GM12875 (cell line): Measurements from ENCODE around the gene GMPR2.

Source experiments
- H3K4me3 ChIP-seq: one replicate; pipeline ENCODE4 v1.5.1; 2011; ENCODE audit warnings: low read depth, low read length, control low read depth
- TF ChIP-seq, protein P1 (sequence below): IDR thresholded peaks from 2 replicates; pipeline ENCODE4 v1.5.1; 2011; ENCODE audit warnings: low read depth, mild to moderate bottlenecking, control low read depth, inconsistent platforms, low read length, moderate library complexity, borderline replicate concordance; ENCODE audit not compliant: insufficient read depth

Gene GMPR2

DNA sequence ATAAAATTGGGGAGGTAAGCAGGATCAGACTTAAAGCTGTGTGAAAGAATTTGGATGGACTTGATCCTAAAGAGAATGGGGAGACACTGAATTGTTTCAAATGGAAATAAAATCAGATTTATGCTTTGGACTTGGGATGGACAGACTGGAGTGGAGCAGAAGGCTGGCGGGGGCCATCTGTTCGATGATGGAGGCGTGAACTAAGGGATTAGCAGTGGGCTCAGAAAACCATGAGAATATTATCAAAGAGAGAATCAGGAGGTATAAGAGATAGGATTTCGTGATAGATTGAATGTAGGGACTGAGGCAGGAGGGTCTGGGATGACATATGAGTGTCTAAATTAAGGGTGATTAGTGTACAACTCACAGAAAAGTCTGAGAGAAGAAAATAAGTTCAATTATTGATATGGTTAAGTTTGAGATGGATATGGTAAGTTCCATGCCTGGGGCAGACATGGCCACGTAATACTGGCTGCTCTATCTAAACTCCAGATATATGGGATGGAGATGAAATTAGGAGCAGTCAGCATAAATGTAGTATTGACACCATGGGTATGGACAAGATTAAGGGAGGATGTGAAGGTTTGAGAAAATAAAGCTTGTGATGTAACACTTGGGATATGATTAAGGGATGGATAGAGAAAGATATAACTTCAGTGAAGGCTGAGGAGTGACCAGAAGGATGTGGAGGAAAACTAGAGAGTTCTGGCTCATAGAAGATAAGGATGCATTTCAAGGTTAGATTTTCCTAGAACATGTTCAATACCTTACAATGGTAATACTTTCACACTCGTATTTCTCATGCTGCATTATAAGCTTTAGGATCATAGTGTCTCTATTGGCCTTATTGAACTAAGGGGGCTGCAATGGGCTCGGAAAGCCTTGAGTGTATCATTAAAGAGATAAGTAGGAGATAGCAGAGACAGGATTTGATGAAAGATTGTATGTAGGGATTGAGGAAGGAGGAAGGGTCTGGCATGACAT lies 28.3 kb upstream of the GMPR2 start:
- TF ChIP-seq, protein P1, sequence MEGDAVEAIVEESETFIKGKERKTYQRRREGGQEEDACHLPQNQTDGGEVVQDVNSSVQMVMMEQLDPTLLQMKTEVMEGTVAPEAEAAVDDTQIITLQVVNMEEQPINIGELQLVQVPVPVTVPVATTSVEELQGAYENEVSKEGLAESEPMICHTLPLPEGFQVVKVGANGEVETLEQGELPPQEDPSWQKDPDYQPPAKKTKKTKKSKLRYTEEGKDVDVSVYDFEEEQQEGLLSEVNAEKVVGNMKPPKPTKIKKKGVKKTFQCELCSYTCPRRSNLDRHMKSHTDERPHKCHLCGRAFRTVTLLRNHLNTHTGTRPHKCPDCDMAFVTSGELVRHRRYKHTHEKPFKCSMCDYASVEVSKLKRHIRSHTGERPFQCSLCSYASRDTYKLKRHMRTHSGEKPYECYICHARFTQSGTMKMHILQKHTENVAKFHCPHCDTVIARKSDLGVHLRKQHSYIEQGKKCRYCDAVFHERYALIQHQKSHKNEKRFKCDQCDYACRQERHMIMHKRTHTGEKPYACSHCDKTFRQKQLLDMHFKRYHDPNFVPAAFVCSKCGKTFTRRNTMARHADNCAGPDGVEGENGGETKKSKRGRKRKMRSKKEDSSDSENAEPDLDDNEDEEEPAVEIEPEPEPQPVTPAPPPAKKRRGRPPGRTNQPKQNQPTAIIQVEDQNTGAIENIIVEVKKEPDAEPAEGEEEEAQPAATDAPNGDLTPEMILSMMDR = no peak
- H3K4me3 ChIP-seq = no peak overlapping the region

DNA sequence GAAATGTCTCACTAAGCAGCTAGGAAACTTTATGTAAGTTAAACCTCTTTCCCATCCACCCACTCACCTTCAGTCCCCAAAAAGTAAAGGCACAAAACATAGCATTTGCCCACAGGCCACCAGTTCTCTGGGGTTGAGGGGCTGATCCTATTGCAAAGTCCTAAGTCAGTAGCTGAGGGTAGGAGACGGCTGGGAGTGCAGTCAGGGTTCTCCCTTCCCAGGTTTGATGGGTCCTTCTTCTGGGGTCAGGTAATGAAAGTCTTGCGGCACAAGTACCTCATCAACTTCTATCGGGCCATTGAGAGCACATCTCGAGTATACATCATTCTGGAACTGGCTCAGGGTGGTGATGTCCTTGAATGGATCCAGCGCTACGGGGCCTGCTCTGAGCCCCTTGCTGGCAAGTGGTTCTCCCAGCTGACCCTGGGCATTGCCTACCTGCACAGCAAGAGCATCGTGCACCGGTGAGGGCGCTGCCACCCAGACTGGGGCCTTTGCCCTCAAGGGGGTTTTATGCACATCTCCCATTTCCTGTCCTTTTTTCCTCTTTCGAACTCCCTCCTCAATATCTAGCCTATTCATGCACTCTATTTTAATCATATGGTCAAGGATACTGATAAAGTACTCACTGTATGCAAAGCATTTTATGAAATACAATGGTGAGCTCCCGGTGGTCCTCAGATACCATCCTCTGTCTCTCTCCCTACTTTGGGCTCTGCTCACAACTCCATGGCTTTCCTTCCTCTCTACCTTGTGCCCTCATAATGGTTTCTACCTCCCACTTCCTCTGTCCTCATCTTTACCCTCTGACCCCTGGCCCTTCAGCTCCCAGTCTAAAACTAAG lies 26.2 kb upstream of the GMPR2 start:
- H3K4me3 ChIP-seq = no peak overlapping the region
- TF ChIP-seq, protein P1 = no peak

DNA sequence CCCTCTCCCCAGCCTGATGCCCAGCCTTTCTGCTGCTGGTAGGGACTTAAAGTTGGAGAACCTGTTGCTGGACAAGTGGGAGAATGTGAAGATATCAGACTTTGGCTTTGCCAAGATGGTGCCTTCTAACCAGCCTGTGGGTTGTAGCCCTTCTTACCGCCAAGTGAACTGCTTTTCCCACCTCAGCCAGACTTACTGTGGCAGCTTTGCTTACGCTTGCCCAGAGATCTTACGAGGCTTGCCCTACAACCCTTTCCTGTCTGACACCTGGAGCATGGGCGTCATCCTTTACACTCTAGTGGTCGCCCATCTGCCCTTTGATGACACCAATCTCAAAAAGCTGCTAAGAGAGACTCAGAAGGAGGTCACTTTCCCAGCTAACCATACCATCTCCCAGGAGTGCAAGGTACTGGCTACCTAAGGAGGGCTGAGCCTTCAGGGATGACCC lies 25.6 kb upstream of the GMPR2 start:
- TF ChIP-seq, protein P1 = no peak

DNA sequence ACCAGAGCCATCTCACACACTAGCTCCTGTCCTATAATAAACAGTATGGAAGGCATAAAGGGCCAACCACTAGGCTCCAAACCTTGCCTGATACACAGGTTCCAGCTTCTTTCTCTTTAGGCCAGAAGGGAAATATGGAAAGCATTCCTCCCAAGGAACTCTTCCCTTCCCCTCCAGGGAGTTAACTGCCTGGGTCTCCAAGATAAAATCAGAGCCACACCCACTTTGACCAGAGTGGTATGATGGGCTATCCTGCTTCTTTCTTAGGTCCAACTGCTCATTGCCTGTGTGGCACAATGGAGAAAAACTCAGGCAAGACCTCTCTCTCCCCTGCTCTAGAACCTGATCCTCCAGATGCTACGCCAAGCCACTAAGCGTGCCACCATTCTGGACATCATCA lies 25.1 kb upstream of the GMPR2 start:
- TF ChIP-seq, protein P1 = no peak
- no peak overlapping the region for H3K4me3 ChIP-seq

More for the DNA sequence above, 25.6 kb upstream of the GMPR2 start:
- H3K4me3 ChIP-seq = no peak overlapping the region

DNA sequence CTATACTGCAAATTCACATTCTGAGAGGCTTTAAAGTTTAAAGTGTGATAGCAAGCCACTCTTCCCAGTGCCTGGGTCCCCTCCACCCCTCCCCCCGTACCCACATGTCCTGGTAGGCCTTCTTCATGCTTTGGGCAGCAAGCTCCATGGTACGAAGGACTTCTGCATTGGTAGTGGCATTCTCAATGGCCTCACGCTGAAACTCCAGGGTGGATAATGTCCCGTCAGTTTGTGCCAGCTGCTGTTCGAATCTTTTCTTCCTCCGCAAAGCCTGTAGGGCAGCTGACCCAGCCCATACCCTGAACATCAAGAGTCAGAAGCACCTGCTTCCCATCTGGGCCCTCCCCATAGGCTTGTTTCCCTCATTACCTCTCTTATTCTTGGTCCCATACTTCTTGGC lies 21.4 kb upstream of the GMPR2 start:
- H3K4me3 ChIP-seq = no peak overlapping the region
- TF ChIP-seq, protein P1 = no peak

DNA sequence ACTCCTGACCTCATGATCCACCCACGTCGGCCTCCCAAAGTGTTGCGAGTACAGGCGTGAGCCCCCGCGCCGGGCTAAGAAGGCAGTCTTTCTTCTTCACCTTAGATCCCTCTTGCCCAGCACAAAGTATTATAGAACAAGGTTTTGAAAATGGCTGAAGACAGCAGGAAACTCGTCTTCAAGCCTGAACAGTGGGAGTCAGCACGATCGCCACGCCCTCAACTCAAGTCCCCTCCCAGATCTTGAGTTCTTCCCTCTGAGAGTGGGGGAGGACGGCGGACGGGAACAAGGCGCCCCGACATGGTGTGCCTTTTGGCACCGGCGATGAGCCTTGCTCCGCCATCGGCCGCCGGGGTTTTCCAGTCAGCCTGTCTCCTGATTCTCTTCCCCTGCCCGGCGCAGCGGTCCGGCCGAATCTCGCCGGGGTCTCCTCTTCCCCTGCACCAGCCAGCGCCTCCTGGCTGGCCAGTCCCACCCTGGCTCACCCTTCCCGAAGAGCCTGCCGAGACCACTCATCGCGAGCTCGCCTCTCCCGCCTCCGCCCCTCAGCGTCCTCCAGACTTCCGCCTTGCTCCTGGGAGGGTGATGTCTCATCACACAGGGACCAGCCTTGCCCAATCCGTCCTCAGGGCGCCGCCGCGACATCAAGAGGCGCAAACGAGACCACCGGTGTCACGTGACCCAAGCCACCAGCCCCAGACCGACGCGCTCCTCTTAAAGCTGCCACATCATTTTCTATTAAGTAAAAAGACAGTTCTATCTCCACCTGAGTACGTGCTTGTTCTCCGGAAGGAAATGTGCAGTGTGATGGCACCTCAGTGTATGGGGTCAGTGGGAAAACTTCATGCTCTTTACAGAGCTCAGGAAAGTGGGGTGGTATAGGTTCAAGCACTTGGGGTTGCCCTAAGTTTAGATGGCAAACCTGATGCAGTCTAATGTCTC lies 19.5 kb upstream of the GMPR2 start, which contains the start of gene CHMP4A:
Gene CHMP4A, minus strand, starts transcription at position 565 of the 942 bp plus-strand sequence. Its CDS starts 49 bp downstream, at position 516.
- peak within 1 kb of the TSS; percentile 67 for H3K4me3 ChIP-seq
- TF ChIP-seq, protein P1 = no peak
